Osteoblast (primary cell): ENCODE results near the gene CFAP57. TPM values are rescaled to one million over a fixed set of nuclear protein-coding genes. Genes with fewer than 3 reads are reported as not detected.

Experiments used
- DNase-seq: peaks from one replicate; pipeline ENCODE4 v3.0.0; 2011; ENCODE audit warnings: low spot score, mixed read lengths; ENCODE audit not compliant: insufficient read length; ENCODE audit errors: missing footprints
- H2AFZ ChIP-seq: 2 replicates; pipeline ENCODE4 v1.6.0; 2011; ENCODE audit warnings: mild to moderate bottlenecking, low read length
- H3K27ac ChIP-seq: 2 replicates; pipeline ENCODE4 v1.5.1; 2011; ENCODE audit warnings: mild to moderate bottlenecking, low read depth, low read length, moderate library complexity
- H3K27me3 ChIP-seq: 2 replicates; pipeline ENCODE4 v1.6.0; 2012; ENCODE audit warnings: mild to moderate bottlenecking, control low read depth, inconsistent platforms, low read length, moderate library complexity; ENCODE audit not compliant: insufficient read depth
- H3K36me3 ChIP-seq: 2 replicates; pipeline ENCODE4 v1.5.1; 2011; ENCODE audit warnings: mild to moderate bottlenecking, low read length, control low read depth, moderate library complexity; ENCODE audit not compliant: insufficient read depth
- H3K4me1 ChIP-seq: 2 replicates; pipeline ENCODE4 v1.5.1; 2011; ENCODE audit warnings: mild to moderate bottlenecking, low read length, control low read depth, moderate library complexity; ENCODE audit not compliant: insufficient read depth
- H3K4me2 ChIP-seq: 2 replicates; pipeline ENCODE4 v1.6.0; 2011; ENCODE audit warnings: mild to moderate bottlenecking, low read length; ENCODE audit not compliant: insufficient read depth
- H3K4me3 ChIP-seq: fragments of 200-600 bp; sonication (generic); 3 replicates; pipeline ENCODE4 v1.5.1; 2012; ENCODE audit warnings: mild to moderate bottlenecking, low read length, inconsistent platforms; ENCODE audit not compliant: insufficient read depth
- H3K79me2 ChIP-seq: 2 replicates; pipeline ENCODE4 v1.6.0; 2012; ENCODE audit warnings: mild to moderate bottlenecking, low read length, control low read depth, inconsistent platforms; ENCODE audit not compliant: insufficient read depth
- H3K9me3 ChIP-seq: 2 replicates; pipeline ENCODE4 v1.5.1; 2011; ENCODE audit warnings: low read depth, low read length, control low read depth
- H4K20me1 ChIP-seq: 2 replicates; pipeline ENCODE4 v1.6.0; 2012; ENCODE audit warnings: mild to moderate bottlenecking, low read length, control low read depth; ENCODE audit not compliant: insufficient read depth
- total RNA-seq: library from RNA; depleted of rRNA; stranded (reverse); fragments of >200 nt; gene quantifications from 2 replicates; pipeline ENCODE4 v1.2.3, GENCODE V29; 2012
- TF ChIP-seq, protein P1 (sequence below): IDR thresholded peaks from 2 replicates; pipeline ENCODE4 v1.5.1; 2011; ENCODE audit warnings: mild to moderate bottlenecking, low read depth, low read length, moderate library complexity; ENCODE audit errors: extremely low read depth

Gene CFAP57
- total RNA-seq, 1 donor = under 0.01 TPM

DNA sequence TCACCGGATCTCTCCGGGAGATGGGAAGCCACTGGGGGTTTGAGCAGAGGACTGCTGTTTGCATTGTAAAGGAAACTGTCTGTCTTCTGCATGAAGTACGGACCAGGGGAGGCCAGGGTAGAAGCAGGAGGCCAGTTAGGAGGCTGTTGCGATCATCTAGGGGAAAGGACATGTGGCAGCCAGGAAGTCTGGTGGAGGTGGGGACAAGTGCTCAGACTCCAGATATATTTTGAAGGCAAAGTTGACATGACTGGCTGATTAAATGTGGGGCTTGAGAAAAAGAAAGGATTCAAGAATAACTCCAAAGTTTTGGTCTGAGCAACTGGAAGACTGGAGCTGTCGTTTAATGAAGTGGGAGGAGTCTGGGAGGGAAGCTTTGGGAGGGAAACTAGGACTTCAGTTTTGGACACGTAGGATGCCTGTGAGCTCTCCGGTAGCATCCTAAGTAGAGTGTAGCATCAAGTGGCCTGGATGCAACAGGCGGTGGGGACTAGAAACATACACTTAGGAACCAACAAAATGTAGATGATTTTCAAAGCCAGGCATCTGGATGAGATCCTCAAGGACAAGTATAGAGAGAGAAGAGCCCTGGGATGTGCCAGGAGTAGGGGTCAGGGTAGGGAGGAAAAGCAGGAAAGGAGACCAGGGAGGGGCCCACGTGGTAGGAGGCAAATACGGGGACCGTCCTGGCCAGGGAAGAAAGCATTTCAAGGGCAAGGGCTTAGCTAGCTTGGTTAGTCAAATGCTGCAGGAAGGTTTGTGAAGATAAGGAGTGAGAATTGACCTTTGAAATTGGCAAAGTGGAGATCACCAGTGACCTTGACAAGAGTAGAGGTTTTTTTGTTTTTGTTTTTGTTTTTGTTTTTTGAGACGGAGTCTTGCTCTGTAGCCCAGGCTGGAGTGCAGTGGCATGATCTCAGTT lies 116.9 kb downstream of the CFAP57 start:
- Histone ChIP-seq H3K36me3 (no peaks in the 10 kb centered on the region), H2AFZ (no peak overlapping the region), H3K4me1 (peaks cover 2% of the 10 kb centered on the region), H3K27ac (no peak overlapping the region), H3K4me2 (no peak overlapping the region), H4K20me1 (no peaks in the 10 kb centered on the region), H3K4me3 (no peak overlapping the region), H3K27me3 (peaks cover 12% of the 10 kb centered on the region), H3K9me3 (no peaks in the 10 kb centered on the region), H3K79me2 (no peaks in the 10 kb centered on the region)
- DNase-seq = no peak
- TF ChIP-seq, protein P1, sequence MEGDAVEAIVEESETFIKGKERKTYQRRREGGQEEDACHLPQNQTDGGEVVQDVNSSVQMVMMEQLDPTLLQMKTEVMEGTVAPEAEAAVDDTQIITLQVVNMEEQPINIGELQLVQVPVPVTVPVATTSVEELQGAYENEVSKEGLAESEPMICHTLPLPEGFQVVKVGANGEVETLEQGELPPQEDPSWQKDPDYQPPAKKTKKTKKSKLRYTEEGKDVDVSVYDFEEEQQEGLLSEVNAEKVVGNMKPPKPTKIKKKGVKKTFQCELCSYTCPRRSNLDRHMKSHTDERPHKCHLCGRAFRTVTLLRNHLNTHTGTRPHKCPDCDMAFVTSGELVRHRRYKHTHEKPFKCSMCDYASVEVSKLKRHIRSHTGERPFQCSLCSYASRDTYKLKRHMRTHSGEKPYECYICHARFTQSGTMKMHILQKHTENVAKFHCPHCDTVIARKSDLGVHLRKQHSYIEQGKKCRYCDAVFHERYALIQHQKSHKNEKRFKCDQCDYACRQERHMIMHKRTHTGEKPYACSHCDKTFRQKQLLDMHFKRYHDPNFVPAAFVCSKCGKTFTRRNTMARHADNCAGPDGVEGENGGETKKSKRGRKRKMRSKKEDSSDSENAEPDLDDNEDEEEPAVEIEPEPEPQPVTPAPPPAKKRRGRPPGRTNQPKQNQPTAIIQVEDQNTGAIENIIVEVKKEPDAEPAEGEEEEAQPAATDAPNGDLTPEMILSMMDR = no peak

GRCh38 chr1:43292216-43292615 lies 120.1 kb downstream of the CFAP57 start:
- Histone ChIP-seq H3K36me3 (no peaks in the 10 kb centered on the region), H4K20me1 (no peaks in the 10 kb centered on the region), H3K79me2 (no peaks in the 10 kb centered on the region), H3K27me3 (peaks cover 11% of the 10 kb centered on the region), H3K27ac (no peak overlapping the region), H3K4me2 (no peak overlapping the region), H3K9me3 (no peaks in the 10 kb centered on the region), H2AFZ (no peak overlapping the region), H3K4me3 (no peak overlapping the region), H3K4me1 (peaks cover 22% of the 10 kb centered on the region)
- TF ChIP-seq, protein P1 = no peak
- DNase-seq = no peak

- H2AFZ ChIP-seq = no peak overlapping the region
Measured at GRCh38 chr1:43292679-43293078, 120.5 kb downstream of the CFAP57 start.

DNA sequence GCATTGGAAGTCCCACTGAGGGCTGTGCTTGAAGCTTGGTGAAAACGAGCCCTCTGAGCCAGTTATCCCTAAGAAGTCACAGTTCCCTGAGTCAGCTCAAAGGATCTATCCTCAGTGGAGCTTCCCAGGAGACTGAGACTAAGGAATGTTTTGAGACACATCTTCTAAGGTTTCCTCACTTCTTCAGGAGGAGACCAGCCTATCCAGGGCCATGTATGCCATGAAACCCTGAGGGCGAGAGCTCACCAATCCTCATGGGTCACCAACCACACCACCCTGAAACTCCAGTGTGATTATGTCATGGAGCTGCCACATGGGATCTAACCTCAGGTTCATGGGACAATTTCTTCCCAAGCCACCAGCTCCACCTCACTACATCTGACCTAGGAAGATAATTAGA lies 121.0 kb downstream of the CFAP57 start:
- Histone ChIP-seq H3K4me1 (peaks cover 22% of the 10 kb centered on the region), H3K36me3 (no peaks in the 10 kb centered on the region), H3K27me3 (peaks cover 3% of the 10 kb centered on the region), H3K9me3 (no peaks in the 10 kb centered on the region), H2AFZ (no peak overlapping the region), H4K20me1 (no peaks in the 10 kb centered on the region), H3K79me2 (no peaks in the 10 kb centered on the region), H3K4me2 (no peak overlapping the region), H3K4me3 (no peak overlapping the region), H3K27ac (no peak overlapping the region)
- DNase-seq = no peak
- TF ChIP-seq, protein P1 = no peak

More at GRCh38 chr1:43292679-43293078, 120.5 kb downstream of the CFAP57 start:
- no peak for DNase-seq
- peaks cover 7% of the 10 kb centered on the region for H3K27me3 ChIP-seq
- H3K4me3 ChIP-seq = no peak overlapping the region
- no peaks in the 10 kb centered on the region for H3K79me2 ChIP-seq
- no peaks in the 10 kb centered on the region for H3K36me3 ChIP-seq
- no peaks in the 10 kb centered on the region for H4K20me1 ChIP-seq
- H3K4me1 ChIP-seq = peaks cover 22% of the 10 kb centered on the region
- H3K4me2 ChIP-seq = no peak overlapping the region
- TF ChIP-seq, protein P1 = no peak
- no peak overlapping the region for H3K27ac ChIP-seq
- H3K9me3 ChIP-seq = no peaks in the 10 kb centered on the region
